Activated naive CD4-positive, alpha-beta T cell treated with anti-CD3 and anti-CD28 coated beads, Interleukin-2, amount 50 U/mL, for 24 hours (primary cell): ENCODE measurements around the gene TMEM129.
A peak's percentile ranks its signal among the peaks of the same experiment; 100 is the strongest.

Experiments
- H3K27ac Mint-ChIP-seq: one replicate; pipeline ENCODE4 v1.8.0; 2021; ENCODE audit warnings: mild to moderate bottlenecking, mixed read lengths
- H3K27me3 Mint-ChIP-seq: one replicate; pipeline ENCODE4 v1.8.0; 2021; ENCODE audit warnings: mixed read lengths
- H3K36me3 Mint-ChIP-seq: one replicate; pipeline ENCODE4 v1.8.0; 2021; ENCODE audit warnings: mixed read lengths
- H3K4me1 Mint-ChIP-seq: one replicate; pipeline ENCODE4 v1.8.0; 2021; ENCODE audit warnings: mixed read lengths
- H3K4me3 Mint-ChIP-seq: one replicate; pipeline ENCODE4 v1.8.0; 2021; ENCODE audit warnings: mild to moderate bottlenecking, mixed read lengths
- H3K9me3 Mint-ChIP-seq: one replicate; pipeline ENCODE4 v1.8.0; 2021; ENCODE audit warnings: mixed read lengths

TMEM129 gene

DNA sequence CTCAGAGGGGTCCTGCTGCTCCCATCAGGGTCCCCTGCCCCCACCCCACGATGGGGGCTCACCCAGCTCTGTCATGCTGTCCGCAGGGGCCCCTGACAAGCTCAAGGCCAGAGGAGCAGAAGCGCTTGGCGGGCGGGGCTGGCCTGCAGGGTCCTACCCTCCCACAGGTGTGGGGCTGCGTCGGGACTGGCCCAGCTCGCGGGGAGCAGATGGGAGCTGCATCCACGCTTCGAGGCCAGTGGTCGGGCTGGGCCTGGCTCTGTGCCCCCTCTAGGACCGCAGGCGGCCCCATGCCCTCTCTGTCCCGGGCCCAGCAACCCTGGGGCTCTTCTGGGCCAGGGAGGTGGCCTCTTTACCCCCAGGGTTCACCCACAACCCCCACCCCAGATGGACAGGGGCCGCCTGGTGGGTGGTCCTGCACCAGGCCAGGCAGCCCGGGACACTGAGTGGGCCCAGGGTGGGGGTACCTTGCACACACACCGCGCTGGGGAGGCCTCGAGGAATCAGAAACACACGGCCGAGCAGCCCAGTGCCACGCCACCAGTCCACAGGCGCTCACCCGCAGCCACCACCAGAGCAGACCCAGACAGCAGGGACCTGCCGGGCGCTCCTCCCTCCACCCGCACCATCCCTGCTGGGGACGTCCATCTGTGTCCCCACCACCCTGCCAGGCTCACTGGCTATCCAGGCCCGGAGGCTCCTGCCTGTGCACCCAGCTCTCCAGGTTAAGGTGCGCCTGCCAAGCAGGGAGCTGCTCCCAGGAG lies 30.2 kb upstream of the TMEM129 start:
- no peak overlapping the region for H3K4me3 Mint-ChIP-seq
- no peaks in the 10 kb centered on the region for H3K36me3 Mint-ChIP-seq
- H3K9me3 Mint-ChIP-seq = no peaks in the 10 kb centered on the region
- no peak overlapping the region for H3K27ac Mint-ChIP-seq
- no peaks in the 10 kb centered on the region for H3K27me3 Mint-ChIP-seq
- no peaks in the 10 kb centered on the region for H3K4me1 Mint-ChIP-seq

DNA sequence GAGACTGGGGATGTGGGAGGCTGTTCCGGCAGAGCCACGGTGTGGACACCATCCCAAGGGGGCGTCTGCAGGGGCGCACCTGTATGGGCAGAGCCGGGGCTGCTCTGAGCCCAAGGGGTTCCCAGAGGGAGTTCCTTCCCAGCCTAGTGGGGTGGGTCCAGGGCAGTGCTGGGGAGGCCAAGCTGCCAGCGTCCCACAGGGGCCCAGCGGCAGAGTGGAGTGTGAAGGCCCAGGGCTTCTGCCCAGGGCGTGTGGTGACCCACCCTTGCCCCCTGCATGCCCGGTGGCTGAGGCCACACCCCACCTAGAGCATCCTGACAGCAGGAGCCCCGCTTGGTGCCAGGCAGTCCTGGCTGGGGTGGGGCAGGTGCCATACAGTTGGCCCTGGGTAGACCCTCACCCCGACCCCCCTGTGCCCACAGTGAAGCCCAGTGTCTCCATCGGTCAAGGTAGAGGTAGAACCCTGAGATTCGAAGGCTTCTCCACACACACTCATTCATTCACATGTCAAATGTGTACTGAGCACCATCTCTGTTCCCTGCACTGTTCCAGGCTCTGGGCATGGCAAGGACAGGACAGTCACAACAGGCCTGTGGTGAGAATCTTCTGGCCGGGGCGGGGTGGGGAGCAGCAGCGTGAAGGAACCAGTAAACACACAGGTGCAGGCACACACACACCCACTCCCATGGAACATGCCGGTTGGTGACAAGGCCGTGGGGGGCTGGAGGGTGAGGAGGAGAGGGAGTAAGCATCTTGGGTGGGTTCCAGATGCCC lies 29.4 kb upstream of the TMEM129 start:
- H3K9me3 Mint-ChIP-seq = no peaks in the 10 kb centered on the region
- H3K4me1 Mint-ChIP-seq = no peaks in the 10 kb centered on the region
- no peaks in the 10 kb centered on the region for H3K36me3 Mint-ChIP-seq
- no peaks in the 10 kb centered on the region for H3K27me3 Mint-ChIP-seq
- no peak overlapping the region for H3K4me3 Mint-ChIP-seq
- no peak overlapping the region for H3K27ac Mint-ChIP-seq

DNA sequence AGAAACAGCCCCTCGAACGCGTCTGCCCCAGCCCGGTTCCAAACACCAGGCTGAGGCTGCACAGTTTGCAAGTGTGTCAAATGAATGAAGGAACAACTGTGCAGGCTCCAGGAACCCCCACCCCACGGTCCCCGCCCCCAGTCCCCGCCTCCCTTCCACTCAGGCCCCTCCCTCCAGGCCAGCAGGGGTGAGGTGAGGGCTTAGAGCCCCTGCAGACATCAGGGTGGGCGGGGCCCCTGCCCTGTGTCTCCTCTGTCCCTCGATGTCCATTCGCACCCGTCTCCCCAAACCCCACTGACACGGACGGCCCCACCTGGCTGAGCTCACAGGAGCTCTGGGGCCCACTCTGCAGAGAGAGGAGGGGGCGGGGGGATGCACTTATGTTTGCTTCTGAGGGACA lies 28.7 kb upstream of the TMEM129 start:
- Mint-ChIP-seq H3K36me3 (no peaks in the 10 kb centered on the region), H3K4me3 (no peak overlapping the region), H3K27ac (no peak overlapping the region), H3K9me3 (no peaks in the 10 kb centered on the region), H3K27me3 (no peaks in the 10 kb centered on the region), H3K4me1 (no peaks in the 10 kb centered on the region)

DNA sequence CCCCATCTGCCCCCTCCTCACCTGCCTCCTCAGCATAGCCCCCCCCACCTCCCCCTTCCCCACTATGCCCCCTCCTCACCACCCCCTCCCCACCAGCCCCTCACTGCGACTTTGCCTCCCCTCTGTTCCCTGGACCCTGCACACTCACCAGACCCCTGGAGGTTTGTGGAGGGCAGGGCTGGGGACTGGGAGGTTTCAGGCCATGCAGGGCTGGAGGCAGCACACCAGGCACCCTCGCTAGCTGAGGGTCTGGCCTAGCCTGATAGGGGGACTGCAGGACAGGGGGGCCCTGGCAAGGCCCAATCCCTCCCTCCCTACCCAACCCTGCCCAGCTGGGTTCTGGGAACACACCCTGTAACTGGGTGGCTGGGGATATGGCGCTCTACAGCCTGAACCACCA lies 28.2 kb upstream of the TMEM129 start:
- no peaks in the 10 kb centered on the region for H3K4me1 Mint-ChIP-seq
- H3K36me3 Mint-ChIP-seq = no peaks in the 10 kb centered on the region
- no peaks in the 10 kb centered on the region for H3K27me3 Mint-ChIP-seq
- no peak overlapping the region for H3K4me3 Mint-ChIP-seq
- H3K9me3 Mint-ChIP-seq = no peaks in the 10 kb centered on the region
- H3K27ac Mint-ChIP-seq = no peak overlapping the region

DNA sequence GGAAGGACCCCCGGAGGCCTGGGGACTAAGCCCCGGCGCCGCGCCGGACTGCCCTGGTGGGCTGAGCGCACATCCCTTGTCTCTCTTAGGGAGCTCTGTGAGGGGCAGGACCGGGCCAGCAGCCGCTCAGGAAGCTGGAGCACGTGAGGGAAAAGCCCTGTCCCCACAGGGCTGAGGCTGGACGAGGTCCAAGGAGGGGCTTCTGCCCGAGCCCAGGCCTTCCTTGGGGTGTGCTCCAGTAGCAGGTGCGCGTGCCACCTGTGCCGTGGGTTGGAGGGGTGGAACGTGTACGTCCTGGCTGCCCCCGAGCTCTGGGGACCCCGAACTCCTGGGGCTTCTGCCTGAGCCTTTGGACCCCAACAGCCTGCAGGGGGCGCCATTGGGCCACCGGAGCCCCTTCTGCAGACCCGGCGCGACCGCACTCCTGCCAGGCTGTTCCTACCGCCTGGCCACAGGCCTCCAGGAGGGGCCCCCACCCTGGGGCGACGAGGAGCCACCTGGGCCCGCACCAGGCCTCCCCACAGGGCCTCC lies 27.4 kb upstream of the TMEM129 start:
- no peaks in the 10 kb centered on the region for H3K9me3 Mint-ChIP-seq
- H3K27me3 Mint-ChIP-seq = no peaks in the 10 kb centered on the region
- H3K4me1 Mint-ChIP-seq = no peaks in the 10 kb centered on the region
- no peak overlapping the region for H3K27ac Mint-ChIP-seq
- H3K36me3 Mint-ChIP-seq = no peaks in the 10 kb centered on the region
- no peak overlapping the region for H3K4me3 Mint-ChIP-seq

DNA sequence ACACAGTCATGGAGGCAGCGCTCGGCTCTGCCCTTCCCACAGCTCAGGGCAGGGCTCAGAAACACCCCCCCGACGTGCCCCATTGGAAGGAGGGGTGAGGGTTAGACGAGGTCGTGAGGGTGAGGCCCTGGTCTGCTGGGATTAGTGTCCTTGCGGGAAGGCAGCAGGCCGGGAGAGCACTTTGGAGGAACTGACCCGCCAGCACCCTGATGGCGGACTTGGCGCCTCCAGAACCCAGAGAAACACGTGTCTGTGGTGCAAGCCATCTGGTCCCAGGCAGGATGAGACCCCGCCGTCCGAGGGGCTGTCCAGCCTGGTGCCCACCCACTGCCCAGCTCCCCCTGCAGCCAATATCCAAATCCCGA lies 26.5 kb upstream of the TMEM129 start:
- Mint-ChIP-seq H3K36me3 (peaks cover 2% of the 10 kb centered on the region), H3K4me3 (no peak overlapping the region), H3K27ac (no peak overlapping the region), H3K27me3 (no peaks in the 10 kb centered on the region), H3K4me1 (no peaks in the 10 kb centered on the region), H3K9me3 (no peaks in the 10 kb centered on the region)

DNA sequence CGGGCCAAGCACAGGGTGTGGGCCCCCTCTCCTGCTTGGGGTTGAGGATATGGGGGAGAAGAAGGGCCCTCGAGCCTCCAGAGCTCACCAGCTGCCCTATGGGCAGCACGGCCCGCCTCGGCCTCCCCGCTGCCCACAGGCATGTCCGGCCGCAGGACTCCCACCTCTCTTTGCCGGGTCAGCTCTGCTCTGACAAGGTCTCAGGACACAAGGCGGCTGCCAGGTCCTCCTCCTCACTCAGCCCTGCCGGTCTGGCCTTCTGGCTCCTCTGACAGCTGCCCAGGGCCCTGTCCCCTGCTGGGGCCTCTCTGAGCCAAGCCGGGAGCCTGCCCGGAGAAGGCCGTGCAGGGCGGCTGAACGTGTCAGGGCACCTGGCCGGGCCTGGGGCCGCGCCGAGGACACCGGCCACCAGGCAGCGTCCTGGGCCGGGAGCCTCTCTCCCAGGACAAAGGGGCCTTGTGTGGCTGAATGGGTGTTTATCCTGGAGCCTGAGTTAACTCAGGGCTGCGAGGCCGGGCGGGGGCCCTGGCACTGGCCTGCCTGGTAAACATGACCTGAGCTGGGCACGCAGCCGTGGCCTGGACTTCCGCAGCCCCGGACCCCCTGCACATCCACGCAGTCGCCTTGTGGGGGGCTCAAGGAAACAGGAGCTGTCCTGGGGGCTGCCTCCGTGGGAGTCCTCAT lies 25.9 kb upstream of the TMEM129 start:
- no peaks in the 10 kb centered on the region for H3K27me3 Mint-ChIP-seq
- no peak overlapping the region for H3K4me3 Mint-ChIP-seq
- no peaks in the 10 kb centered on the region for H3K9me3 Mint-ChIP-seq
- no peak overlapping the region for H3K27ac Mint-ChIP-seq
- H3K36me3 Mint-ChIP-seq = peaks cover 2% of the 10 kb centered on the region
- H3K4me1 Mint-ChIP-seq = no peaks in the 10 kb centered on the region

DNA sequence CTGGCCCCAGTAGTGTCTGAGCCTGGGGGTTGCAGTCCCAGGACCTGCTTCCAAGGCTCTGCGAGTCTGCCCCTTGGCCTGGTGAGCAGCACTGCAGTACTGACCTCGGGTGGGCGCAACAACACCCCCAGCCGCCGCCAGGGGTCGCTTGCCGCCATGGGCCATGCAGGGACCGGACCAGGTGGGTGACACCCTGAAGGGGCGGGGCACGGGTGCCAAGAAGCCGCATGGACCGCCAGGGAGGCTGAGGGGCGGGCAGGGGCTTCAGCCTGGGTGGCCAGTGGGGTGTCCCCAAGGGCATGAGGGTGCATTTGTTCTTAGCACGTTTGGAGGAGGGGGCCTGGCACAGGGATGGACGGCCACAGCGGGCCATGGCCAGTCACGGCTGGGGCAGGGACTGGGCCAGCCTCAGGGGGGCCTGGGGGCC lies 25.2 kb upstream of the TMEM129 start:
- H3K9me3 Mint-ChIP-seq = no peaks in the 10 kb centered on the region
- H3K4me1 Mint-ChIP-seq = no peaks in the 10 kb centered on the region
- H3K36me3 Mint-ChIP-seq = peaks cover 2% of the 10 kb centered on the region
- H3K27ac Mint-ChIP-seq = no peak overlapping the region
- no peaks in the 10 kb centered on the region for H3K27me3 Mint-ChIP-seq
- no peak overlapping the region for H3K4me3 Mint-ChIP-seq

DNA sequence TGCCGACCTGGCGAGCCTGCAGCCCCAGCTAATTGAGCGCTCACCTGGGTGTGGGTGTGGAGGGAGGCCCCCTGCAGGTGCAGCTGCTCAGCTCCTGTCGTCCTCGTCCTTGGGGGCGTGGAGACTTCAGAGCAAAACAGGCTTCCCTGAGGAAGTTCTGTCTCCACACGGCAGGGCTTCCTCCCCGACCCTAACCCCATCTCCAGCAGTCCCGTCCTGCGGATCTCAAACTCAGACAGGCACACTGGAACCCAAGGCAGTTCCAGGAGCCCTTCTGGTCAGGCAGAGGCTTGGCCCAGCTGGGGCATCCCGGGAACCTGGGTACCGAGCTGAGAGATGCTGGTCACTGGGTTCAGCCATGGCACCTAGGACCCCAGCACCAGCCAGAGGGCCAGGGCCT lies 24.6 kb upstream of the TMEM129 start:
- Mint-ChIP-seq H3K36me3 (peaks cover 4% of the 10 kb centered on the region), H3K4me3 (no peak overlapping the region), H3K27me3 (no peaks in the 10 kb centered on the region), H3K9me3 (no peaks in the 10 kb centered on the region), H3K4me1 (no peaks in the 10 kb centered on the region), H3K27ac (no peak overlapping the region)

DNA sequence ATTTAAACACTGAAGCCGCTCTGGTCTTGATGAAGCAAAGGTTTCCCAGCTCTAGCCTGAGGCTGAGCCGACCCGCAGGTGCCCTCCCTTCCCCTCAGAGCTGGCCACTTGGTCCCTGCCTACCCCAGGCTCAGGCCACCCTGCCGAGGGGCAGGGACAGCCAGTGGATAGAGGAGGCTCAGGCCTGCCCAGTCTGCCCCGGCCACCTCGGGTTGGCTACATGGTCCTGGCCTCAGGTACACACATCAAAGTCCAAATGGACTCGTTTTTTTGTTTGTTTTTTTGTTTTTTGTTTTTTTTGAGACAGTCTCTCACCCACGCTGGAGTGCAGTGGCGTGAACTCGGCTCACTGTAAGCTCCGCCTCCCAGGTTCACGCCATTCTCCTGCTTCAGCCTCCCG lies 24.0 kb upstream of the TMEM129 start:
- no peak overlapping the region for H3K27ac Mint-ChIP-seq
- no peaks in the 10 kb centered on the region for H3K9me3 Mint-ChIP-seq
- no peak overlapping the region for H3K4me3 Mint-ChIP-seq
- no peaks in the 10 kb centered on the region for H3K27me3 Mint-ChIP-seq
- no peaks in the 10 kb centered on the region for H3K4me1 Mint-ChIP-seq
- H3K36me3 Mint-ChIP-seq = peaks cover 4% of the 10 kb centered on the region

DNA sequence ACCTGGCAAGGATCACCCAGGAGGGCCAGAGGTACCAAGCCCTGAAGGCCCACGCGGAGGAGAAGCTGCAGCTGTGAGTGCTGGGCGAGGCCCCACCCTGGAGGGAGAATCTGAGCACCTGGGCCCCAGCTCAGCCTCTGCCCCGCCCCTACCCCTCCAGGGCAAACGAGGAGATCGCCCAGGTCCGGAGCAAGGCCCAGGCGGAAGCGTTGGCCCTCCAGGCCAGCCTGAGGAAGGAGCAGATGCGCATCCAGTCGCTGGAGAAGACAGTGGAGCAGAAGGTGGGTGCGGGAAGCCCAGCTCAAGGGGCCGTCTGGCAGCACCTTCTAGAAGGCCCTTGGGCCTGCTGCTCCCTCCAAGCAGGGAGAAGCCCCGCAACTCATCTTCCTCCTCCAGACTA lies 23.4 kb upstream of the TMEM129 start:
- no peaks in the 10 kb centered on the region for H3K27me3 Mint-ChIP-seq
- H3K27ac Mint-ChIP-seq = peak overlapping the region; percentile 17
- H3K4me3 Mint-ChIP-seq = no peak overlapping the region
- H3K4me1 Mint-ChIP-seq = no peaks in the 10 kb centered on the region
- H3K36me3 Mint-ChIP-seq = peaks cover 4% of the 10 kb centered on the region
- no peaks in the 10 kb centered on the region for H3K9me3 Mint-ChIP-seq

DNA sequence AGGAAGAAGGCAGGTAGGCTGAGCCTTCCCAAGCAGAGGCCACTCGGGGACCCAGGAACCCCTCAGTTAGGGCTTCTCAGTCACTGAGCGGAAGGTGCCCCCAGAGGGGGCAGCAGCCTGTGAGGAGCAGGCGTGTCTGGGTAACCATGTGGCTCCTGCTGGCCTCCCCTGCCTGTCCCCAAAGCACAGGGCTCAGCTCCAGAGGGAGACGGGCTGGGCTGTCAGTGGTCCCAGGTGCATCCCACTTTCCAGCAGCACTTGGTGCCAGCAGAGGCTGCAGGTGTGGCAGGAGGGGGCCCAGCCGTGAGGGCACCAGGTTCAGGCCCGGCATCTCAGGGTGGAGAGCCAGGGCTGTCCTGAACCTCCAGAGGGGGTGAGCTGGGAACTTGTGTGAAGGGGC lies 22.9 kb upstream of the TMEM129 start:
- peaks cover 6% of the 10 kb centered on the region for H3K36me3 Mint-ChIP-seq
- H3K4me3 Mint-ChIP-seq = no peak overlapping the region
- H3K4me1 Mint-ChIP-seq = no peaks in the 10 kb centered on the region
- H3K9me3 Mint-ChIP-seq = no peaks in the 10 kb centered on the region
- no peaks in the 10 kb centered on the region for H3K27me3 Mint-ChIP-seq
- peak overlapping the region; percentile 17 for H3K27ac Mint-ChIP-seq

DNA sequence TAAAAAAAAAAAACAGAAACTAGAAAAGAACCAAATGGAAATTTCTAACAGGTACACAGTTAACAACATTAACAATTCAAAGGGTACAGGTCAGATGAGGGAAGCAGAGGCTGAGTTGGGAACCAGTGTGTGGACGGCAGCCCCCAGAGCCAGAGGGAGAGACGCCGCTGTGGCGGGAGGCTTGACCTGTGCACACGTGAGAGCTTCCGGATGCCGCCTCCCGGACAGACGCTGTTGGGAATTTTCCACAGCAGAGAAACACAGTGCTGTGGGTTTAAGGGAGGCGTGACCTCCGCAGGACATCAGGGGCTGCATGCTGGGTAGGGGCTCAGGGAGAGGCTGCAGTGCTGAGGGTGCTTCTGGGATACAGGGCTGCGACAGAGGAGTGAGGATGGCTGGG lies 22.4 kb upstream of the TMEM129 start:
- no peaks in the 10 kb centered on the region for H3K4me1 Mint-ChIP-seq
- no peak overlapping the region for H3K27ac Mint-ChIP-seq
- H3K9me3 Mint-ChIP-seq = peaks cover 3% of the 10 kb centered on the region
- H3K4me3 Mint-ChIP-seq = peak overlapping the region; percentile 26
- peaks cover 10% of the 10 kb centered on the region for H3K36me3 Mint-ChIP-seq
- no peaks in the 10 kb centered on the region for H3K27me3 Mint-ChIP-seq

DNA sequence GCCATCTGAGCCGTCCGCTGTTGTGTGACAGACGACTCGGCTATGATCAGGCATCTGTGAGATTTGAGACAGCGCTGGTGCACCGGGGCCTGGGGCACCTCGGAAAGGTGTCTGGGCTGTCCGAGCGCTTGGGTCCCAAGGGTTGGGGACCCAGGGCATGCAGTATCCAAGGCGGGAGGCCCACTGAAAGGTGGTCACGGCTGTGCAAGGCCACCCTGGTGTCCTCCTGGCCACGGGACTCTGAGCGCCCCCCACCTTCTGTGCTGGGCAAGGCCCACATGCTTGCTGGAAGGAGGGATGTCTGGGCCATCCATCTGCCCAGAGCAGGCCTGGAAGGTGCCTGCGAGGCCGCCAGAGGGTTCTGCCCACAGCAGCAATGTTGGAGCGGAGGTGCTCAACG lies 20.1 kb upstream of the TMEM129 start:
- Mint-ChIP-seq H3K27ac (no peak overlapping the region), H3K36me3 (peaks cover 17% of the 10 kb centered on the region), H3K27me3 (no peaks in the 10 kb centered on the region), H3K9me3 (peaks cover 5% of the 10 kb centered on the region), H3K4me3 (no peak overlapping the region), H3K4me1 (no peaks in the 10 kb centered on the region)

DNA sequence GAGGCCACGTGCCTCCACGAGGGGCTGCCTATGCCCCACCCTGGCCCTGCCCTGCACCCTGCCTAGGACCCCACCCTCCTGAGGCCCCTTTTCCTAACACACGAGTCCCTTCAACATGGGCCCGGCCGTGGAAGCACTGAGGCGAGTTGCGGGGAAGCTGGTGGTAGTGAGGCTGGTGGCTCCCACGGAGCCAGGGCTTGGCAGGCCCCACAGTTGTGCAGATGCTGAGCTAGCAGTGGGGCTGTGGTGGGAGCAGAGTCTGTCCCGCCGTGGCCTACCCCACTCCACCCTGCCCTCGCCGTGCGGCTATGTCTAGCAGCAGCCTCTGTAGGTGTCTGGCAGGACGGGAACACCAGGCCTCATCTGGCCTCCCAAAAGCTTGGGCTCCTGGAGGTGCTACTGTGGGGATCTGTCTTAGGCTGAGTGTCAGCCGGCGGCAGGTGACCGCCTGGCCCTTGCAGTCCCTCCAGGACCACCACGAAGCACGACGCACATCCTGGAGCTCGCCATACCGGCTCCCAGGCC lies 19.0 kb upstream of the TMEM129 start:
- Mint-ChIP-seq H3K9me3 (peaks cover 5% of the 10 kb centered on the region), H3K27me3 (no peaks in the 10 kb centered on the region), H3K4me3 (no peak overlapping the region), H3K27ac (no peak overlapping the region), H3K36me3 (peaks cover 17% of the 10 kb centered on the region), H3K4me1 (no peaks in the 10 kb centered on the region)

DNA sequence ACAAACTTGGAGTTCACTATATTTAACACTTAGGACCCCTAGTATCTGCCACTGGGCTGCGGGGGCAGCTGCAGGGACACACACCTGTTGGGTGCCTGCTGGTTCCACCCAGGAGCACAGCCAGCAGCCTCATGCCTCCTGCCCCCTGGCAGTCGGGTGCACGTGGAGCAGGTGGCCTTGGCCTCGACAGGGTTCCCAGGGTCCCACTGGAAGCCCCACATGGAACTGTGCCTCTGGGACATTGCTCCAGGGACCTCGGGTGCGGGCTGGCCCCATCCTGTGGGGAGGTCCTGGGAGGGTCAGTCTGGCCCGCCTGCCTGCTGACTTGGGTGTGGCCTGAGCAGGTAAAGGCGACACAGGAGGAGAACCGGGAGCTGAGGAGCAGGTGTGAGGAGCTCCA lies 18.2 kb upstream of the TMEM129 start:
- no peak overlapping the region for H3K27ac Mint-ChIP-seq
- peaks cover 17% of the 10 kb centered on the region for H3K36me3 Mint-ChIP-seq
- H3K4me3 Mint-ChIP-seq = no peak overlapping the region
- H3K9me3 Mint-ChIP-seq = peaks cover 5% of the 10 kb centered on the region
- H3K4me1 Mint-ChIP-seq = no peaks in the 10 kb centered on the region
- H3K27me3 Mint-ChIP-seq = no peaks in the 10 kb centered on the region
